Heart left ventricle (tissue), 16 donors: Measurements from ENCODE around the gene SCGB3A2. TPM values are rescaled to one million over a fixed set of nuclear protein-coding genes. Genes with fewer than 3 reads are reported as not detected.

Experiments used
- ATAC-seq, 4 donors: fragments of 200-7000 bp; cut with Tn5 transposase; one replicate each; pipeline ENCODE4 v1.9.1; 2020 to 2022; ENCODE audit warnings: moderate library complexity in 4 of 4, mild to moderate bottlenecking in 3 of 4, moderate number of reproducible peaks in 1 of 4
- DNase-seq, 5 donors: peaks; one replicate each; pipeline ENCODE4 v3.0.0-alpha.2; 2020
- H3K27ac ChIP-seq, 12 donors: fragments of 200-600 bp; sonication (generic) in 4 of 12; one replicate each; pipeline versions ENCODE4 v1.5.0 to v1.8.0; 2016 to 2022; ENCODE audit warnings: mild to moderate bottlenecking in 2 of 12
- H3K27me3 ChIP-seq, 9 donors: fragments of 200-600 bp; sonication (generic) in 2 of 9; one replicate each; pipeline versions ENCODE4 v1.5.1 to v1.8.0; 2016 to 2022; ENCODE audit warnings: mild to moderate bottlenecking in 3 of 9
- H3K36me3 ChIP-seq, 9 donors: fragments of 200-600 bp; sonication (generic) in 2 of 9; one replicate each; pipeline versions ENCODE4 v1.5.0 to v1.8.0; 2018 to 2022; ENCODE audit warnings: mild to moderate bottlenecking in 2 of 9
- H3K4me1 ChIP-seq, 12 donors: fragments of 200-600 bp; sonication (generic) in 4 of 12; one replicate each; pipeline versions ENCODE4 v1.5.0 to v1.8.0; 2016 to 2022; ENCODE audit warnings: mild to moderate bottlenecking in 3 of 12
- H3K4me3 ChIP-seq, 12 donors: fragments of 200-600 bp; sonication (generic) in 4 of 12; one replicate each; pipeline versions ENCODE4 v1.5.0 to v1.8.0; 2017 to 2022; ENCODE audit warnings: mild to moderate bottlenecking in 9 of 12, moderate library complexity in 4 of 12
- H3K9me3 ChIP-seq, 12 donors: fragments of 200-600 bp; sonication (generic) in 4 of 12; one replicate each; pipeline versions ENCODE4 v1.5.0 to v1.8.0; 2016 to 2022; ENCODE audit warnings: mild to moderate bottlenecking in 1 of 12
- CTCF ChIP-seq, 12 donors: fragments of 200-600 bp; sonication (generic) in 4 of 12; IDR thresholded peaks; one replicate each; pipeline versions ENCODE4 v1.5.0 to v1.8.0; 2018 to 2022; ENCODE audit warnings: antibody characterized with exemption in 12 of 12, mild to moderate bottlenecking in 5 of 12
- POLR2A ChIP-seq, 2 donors: fragments of 450-650 bp; IDR thresholded peaks; one replicate each; pipeline ENCODE4 v1.6.1; 2017; ENCODE audit warnings: antibody characterized with exemption in 2 of 2, mild to moderate bottlenecking in 2 of 2, moderate library complexity in 2 of 2
- WGBS, 4 donors: extraction: QIAGEN DNeasy Blood & Tissue Kit in 2 of 4; methylation state at CpG; one replicate each; pipeline versions ENCODE4 v1.1.5 to v1.1.7; 2013 to 2018; 5-methylcytosine and 5-hydroxymethylcytosine counted together
- intact Hi-C, 10 donors: fragments of 100-400 bp; cut with DNase I; formaldehyde crosslinking; loops; one replicate each; pipeline versions ENCODE4 v1.11.1 to v1.14.2; 2022
- polyA plus RNA-seq, 2 donors: library from polyadenylated mRNA; stranded (reverse); fragments of 200-250 nt; gene quantifications; one replicate each; pipeline ENCODE4 v1.2.3, GENCODE V29; 2013
- total RNA-seq, 9 donors: library from RNA; depleted of rRNA in 2 of 9; stranded (reverse); fragments of >200 nt in 2 of 9; fragmentation: NEBNext Ultra II Directional in 3 of 9; extraction: Animal tissue kit (Norgen Biotek cat#: 25700) in 3 of 9; gene quantifications; one replicate each; pipeline versions ENCODE4 v1.1.0 to v1.2.4, GENCODE V29; 2016 to 2023
- donor health status: ischemic (EF 13 %, LVEDD 7.1; RV severe dilation, severe dysfunction).
- donor health status: healthy with polysubstance abuse.
- donor health status: DM: no; HTN: yes; CAD: no.
- donor health status: DM: no; HTN: no; CAD: no.
- donor health status: ischemic (EF 25% LVEDD 6.9; RV normal size, moderate dysfunction).
- donor health status: ischemic (EF 25% LVEDD 5.7; RV mildly dilated, moderate dysfunction).
- donor health status: healthy.
- donor health status: DM: yes; HTN: yes; CAD: no.
- donor health status: ischemic (EF 35%, LVEDD 5.7; RV mildly dilated, moderate dysfunction).
- donor health status: nonischemic (EF 11% LVEDD 7.7; RV severe dilation, severe dysfunction).
- donor health status: DM: yes; HTN: yes; CAD: no.
- donor health status: PGD.
- donor health status: ischemic (EF 29% LVEDD 5.4; RV normal size, mild dysfunction).
- donor health status: nonischemic (EF 23%, LVEDD 6.1; RV moderate dilation, normal function).

The SCGB3A2 gene
- total and polyA plus RNA-seq, 11 donors, result 0.30 TPM; not detected in 10

- TF ChIP-seq POLR2A (IDR thresholded peaks at IDR 0.05), result no peak
- TF ChIP-seq CTCF (IDR thresholded peaks at IDR 0.05), result no peak
- intact Hi-C loops, result no loop called here
- Histone ChIP-seq H3K4me1 (peaks cover 0 to 9% (median 0%) of the 10 kb centered on the region in 12 donors), H3K27me3 (no peaks in the 10 kb centered on the region), H3K9me3 (no peaks in the 10 kb centered on the region), H3K36me3 (peaks cover 0 to 3% (median 0%) of the 10 kb centered on the region in 9 donors), H3K27ac (no peak overlapping the region), H3K4me3 (no peak overlapping the region)
- ATAC-seq, result peak in 1 of 4 donors; percentile 26
- WGBS, 4 donors, result 56 to 68% (median 61%) methylated on average over 3 of the region's 3 CpGs
- DNase-seq, result no peak
These were observed 14.3 kb downstream of the SCGB3A2 start for GRCh38 chr5:147892696-147893296.

- 28 to 41% (median 40%) methylated on average over 2 of the region's 2 CpGs for WGBS, 4 donors
- no peak for ATAC-seq
- intact Hi-C loops, result no loop called here
- H3K27ac ChIP-seq, result no peak overlapping the region
- peaks cover 0 to 3% (median 0%) of the 10 kb centered on the region in 9 donors for H3K36me3 ChIP-seq
- H3K27me3 ChIP-seq, result no peaks in the 10 kb centered on the region
- DNase-seq, result no peak
- no peak overlapping the region for H3K4me3 ChIP-seq
- H3K9me3 ChIP-seq, result no peaks in the 10 kb centered on the region
- H3K4me1 ChIP-seq, result peaks cover 0 to 9% (median 0%) of the 10 kb centered on the region in 12 donors
- TF ChIP-seq CTCF (IDR thresholded peaks at IDR 0.05) (no peak), POLR2A (IDR thresholded peaks at IDR 0.05) (no peak)
These were observed 15.3 kb downstream of the SCGB3A2 start for GRCh38 chr5:147893820-147894219.

- ATAC-seq (no peak), DNase-seq (no peak)
- H3K9me3 ChIP-seq, result no peaks in the 10 kb centered on the region
- H3K36me3 ChIP-seq, result peaks cover 0 to 3% (median 0%) of the 10 kb centered on the region in 9 donors
- no peak overlapping the region for H3K27ac ChIP-seq
- H3K4me1 ChIP-seq, result peaks cover 0 to 9% (median 0%) of the 10 kb centered on the region in 12 donors
- WGBS, 4 donors, result 63 to 74% (median 68%) methylated on average over 1 of the region's 1 CpG
- intact Hi-C loops, result no loop called here
- H3K4me3 ChIP-seq, result no peak overlapping the region
- no peaks in the 10 kb centered on the region for H3K27me3 ChIP-seq
- TF ChIP-seq CTCF (IDR thresholded peaks at IDR 0.05) (no peak), POLR2A (IDR thresholded peaks at IDR 0.05) (no peak)
These were observed 17.4 kb downstream of the SCGB3A2 start for GRCh38 chr5:147895864-147896263.

GRCh38 chr5:147898875-147899401 lies 20.4 kb downstream of the SCGB3A2 start:
- H3K4me1 ChIP-seq, result peaks cover 0 to 6% (median 0%) of the 10 kb centered on the region in 12 donors
- H3K9me3 ChIP-seq, result no peaks in the 10 kb centered on the region
- 77 to 92% (median 88%) methylated on average over 3 of the region's 3 CpGs for WGBS, 4 donors
- H3K27me3 ChIP-seq, result no peaks in the 10 kb centered on the region
- no peak overlapping the region for H3K27ac ChIP-seq
- H3K36me3 ChIP-seq, result peaks cover 0 to 3% (median 0%) of the 10 kb centered on the region in 9 donors
- ATAC-seq (no peak), DNase-seq (no peak)
- TF ChIP-seq POLR2A (IDR thresholded peaks at IDR 0.05) (no peak), CTCF (IDR thresholded peaks at IDR 0.05) (no peak)
- intact Hi-C loops, result no loop called here
- no peak overlapping the region for H3K4me3 ChIP-seq
